Activated T-cell treated with anti-CD3 and anti-CD28 coated beads for 48 hours (primary cell): Measurements from ENCODE around the gene POLD2.

Source experiments
- DNase-seq: peaks from one replicate; pipeline ENCODE4 v3.0.0-alpha.2; 2020; ENCODE audit warnings: low read depth

The POLD2 gene

DNA sequence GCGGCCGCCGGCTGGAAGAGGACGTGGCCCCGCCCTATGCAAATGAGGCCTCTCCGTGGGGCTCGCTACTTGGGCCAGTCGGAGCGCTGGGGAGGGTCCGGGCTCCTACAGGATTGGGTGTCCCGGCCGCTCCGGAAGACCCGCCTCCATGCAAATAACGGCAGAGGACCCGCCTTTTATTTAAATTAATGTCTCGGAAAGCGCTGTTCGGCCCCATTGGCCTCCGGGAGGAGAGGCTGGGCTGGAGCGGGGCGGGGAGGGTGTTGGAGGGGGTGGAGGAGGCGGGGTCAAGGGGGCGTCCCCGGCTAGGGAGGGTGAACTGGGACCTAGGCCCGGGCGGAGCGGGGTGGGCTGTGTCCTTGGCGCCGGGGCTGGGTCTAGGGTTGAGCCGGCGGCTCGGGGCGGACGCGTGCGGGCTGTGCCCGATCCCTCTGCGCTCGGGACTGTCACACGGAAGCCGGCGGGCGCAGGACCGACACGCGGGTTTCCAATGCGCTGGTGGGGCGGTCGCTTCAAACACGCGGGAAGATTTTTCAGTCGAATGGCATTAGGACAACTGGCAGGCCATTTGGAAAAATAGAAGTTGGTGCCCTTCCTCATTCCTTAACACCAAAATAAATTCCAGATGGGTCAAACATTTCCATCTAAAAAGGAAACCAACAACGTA lies 40.7 kb downstream of the POLD2 start:
- peak; percentile 97 for DNase-seq

DNA sequence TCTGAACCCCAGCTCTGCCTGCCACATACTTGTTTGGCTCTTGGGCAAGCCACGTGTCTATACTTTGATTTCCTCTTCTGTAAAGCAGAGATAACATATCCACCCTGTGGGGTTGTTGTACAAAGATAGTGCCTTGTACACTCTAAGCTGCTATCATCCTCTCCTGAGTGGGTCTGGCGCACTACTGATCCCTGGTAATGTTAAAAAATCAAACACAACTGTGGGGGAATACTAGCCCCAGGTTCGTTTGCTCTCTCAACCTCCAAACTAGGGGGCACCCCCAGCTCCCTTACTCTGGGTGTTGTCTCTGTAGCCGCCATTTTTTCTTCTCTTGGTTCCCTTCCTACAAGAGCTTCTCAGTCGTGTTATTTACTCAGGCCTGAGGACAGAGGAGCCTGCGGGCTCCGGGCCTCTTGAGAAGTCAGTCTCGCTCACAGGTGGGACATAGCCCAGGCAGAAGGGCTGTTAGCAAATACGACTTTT lies 42.0 kb downstream of the POLD2 start:
- DNase-seq = no peak

DNA sequence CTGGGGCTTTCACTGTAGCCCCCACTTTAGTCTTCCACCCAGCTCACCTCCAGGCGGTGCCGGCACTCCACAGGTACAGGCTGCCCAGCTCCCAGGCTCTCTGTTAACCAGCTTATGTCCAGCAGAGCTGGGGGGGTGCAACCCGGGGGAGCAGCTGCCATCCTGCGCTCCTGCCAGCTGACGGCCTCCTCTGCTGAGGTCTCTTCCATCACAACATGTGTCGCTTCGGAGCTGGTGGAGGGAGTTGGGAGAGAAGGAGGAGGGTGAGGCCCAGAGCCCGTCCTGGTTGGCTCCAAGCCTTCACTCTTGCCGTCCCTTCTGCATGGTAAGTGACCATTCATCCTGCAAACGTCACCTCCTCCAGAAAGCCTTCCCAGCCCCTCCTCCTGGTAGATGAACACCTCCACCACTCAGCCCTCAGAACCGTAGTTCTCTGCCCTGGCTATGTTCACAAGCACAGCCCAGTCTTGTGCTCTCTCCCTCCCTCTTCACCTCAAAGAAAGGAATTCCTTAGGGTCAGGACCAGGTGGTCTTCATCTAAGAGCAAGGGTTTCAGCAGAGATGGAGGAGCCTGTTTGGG lies 42.6 kb downstream of the POLD2 start:
- DNase-seq = no peak

DNA sequence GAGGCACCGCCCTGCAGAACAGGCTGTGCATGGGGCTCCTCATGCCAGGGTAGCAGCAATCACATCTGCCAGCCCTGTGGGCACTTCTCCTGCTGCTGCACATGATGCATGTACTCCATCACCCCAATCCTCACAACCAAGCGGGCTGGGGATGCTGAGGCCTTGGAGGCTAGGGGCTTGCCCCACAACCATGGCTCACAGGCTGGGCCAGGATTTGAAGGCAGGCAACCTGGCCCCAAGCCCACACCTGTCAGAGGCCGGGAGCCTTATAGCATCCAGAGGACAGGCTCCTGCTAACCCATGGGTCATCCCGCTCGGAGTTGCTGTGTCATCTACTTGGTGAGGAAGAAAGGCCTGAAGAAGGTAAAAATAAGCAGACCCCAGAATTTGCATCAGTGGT lies 43.2 kb downstream of the POLD2 start:
- no peak for DNase-seq

DNA sequence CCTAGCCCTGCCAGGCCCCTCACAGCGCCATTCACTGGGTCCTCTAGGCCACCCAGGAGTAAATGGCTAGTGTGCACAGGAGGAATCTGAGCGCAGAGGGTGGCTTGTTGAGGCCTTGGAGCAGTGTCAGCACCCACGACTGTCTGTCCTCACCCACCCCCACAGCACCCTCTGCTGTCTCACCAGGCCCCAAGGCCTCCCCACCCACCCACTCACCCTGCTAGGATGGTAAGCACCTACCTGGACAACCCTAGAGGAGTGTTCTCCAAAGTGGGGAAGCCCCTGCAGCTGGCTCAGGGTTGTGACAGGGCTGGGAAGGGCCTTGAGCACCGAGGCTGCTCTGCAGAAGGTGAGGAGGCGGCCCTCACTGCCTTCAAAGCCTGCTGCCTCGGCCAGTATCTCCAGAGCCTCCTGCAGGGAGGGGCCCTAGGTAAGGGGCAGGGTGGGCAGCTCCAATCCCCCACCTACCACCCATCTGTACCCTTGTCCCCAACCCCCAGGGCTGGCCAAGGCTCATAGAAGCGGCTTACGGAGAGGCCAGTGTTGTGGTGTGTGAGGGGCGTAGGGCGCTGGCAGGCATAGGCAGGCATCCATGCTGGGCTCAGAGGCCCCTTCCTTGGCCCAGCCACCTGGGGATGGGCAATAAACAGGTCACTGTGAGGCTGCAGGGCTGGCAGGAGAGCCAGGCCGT lies 43.9 kb downstream of the POLD2 start:
- DNase-seq = no peak

DNA sequence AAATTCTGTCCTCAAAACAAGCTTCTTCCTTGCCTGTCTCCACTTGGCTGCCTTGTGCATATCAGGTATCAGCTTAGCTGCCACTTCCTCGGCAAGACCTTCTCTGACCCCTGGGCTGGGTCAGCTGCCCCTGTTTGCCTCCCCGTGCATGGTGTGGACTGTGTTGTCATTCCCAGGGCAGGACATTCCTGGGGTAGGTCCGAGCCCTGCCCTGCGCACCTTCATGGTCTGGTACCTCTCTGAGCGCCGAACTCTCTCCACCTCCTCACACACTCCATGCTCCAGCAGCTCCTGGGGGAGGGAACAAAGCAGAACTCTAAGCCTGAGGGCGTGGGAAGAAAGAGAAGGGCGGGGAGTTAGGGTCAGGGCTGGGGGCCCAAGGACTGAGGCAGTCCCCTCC lies 44.8 kb downstream of the POLD2 start:
- DNase-seq = no peak

DNA sequence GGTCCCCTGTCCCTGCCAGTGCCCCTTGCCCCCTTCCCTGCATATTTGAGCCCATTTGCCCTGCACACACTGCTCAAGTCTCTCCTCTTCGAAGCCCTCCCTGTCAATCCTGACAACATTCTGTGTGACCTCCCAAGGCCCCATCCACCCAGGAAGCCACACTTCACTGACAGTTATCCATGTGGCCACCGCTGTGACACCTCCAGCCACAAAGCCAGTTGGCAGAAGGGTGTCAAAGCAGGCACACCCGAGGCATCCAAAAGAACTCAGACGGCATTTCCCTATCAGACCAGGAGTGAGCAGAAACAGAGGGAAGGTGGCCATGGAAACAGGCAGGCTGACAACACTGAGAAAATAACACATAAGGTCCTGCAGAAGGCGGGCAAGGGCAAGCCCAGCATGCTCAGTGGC lies 45.7 kb downstream of the POLD2 start:
- DNase-seq = no peak

DNA sequence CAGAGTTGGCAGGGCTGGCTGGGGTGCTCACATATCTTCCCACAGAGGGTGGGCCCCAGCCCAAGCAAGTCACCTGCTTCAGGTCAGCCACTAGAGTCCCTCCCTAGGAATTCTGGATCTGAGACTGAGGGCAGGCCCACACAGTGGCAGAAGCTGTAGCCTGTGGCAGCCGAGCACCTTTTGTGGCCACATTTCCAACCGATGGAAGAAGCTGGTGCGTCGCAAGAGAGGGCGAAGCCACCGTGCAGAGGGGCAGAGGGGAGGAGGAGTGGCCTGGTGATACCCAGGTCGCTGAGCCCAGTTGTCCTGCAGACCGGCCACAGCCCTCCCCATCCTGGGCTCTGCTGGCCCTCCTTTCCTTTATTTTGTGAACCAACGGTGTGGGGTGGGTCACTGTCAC lies 46.3 kb downstream of the POLD2 start:
- no peak for DNase-seq

DNA sequence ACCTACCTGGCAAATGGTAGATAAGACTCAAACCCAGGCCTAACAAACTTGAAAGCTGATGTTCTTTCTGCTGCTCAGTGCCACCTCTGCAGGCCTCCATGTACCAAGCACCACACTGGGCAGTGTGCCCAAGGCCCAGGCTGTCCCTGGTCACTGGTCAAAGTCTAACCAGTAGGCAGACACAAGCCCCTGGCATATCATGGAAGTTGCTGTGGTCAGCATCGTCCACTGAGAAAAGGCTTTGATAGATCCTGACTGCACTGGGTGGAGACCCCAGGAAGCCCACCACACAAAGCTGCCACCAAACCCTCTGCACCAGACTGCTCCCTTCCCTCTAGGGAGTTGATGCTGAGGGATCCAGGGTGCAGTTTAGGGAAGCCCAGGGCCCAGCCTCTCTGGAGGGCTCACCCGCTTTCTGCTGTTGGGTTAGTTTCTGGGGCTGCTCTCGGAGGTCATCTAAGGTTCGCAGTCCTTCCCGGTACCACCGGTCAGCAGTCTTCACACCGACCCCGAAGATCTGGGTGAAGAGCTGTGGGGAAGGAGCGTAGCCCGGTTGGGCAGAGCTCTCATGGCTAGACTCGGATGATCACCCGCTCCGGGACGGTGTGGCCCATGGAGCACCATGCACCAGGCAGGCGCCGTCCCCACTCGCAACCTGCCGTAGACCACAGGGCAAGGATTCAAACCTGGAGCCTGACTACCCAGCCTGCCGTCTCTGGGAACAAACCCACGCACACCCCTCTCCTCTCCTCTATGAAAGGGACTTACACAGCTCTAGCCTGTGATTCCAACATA lies 47.0 kb downstream of the POLD2 start:
- DNase-seq = no peak

DNA sequence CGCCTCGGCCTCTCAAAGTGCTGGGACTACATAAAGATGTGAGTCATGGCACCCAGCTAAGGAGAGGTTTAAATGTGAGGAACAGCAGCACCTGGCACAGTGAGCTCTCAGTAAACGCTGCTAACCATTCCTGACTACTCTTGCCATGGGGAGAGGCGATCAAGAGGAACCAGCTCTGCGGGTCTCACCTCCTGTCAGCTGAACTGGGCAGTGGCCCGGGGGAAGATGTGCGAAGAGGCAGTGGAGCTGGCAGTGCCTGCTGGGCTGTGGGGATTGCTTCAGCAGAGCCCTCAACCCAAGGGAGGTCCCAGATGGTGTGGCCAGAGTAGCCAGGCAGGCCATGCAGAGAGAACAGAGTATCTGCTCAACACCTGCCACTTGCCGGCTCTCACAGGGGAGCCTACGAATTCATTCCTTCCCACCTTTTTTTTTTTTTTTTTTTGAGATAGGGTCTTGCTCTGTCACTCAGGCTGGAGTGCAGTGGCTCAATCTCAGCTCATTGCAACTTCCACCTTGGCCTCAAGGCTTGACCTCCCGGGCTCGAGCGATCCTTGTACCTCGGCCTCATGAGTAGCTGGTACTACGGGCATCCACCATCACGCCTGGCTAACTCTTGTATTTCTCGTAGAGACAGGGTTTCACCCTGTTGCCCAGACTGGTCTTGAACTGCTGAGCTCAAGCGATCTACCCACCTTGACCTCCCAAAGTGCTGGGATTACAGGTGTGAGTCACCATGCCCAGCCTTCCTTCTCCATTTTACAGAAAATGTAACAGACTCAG lies 47.9 kb downstream of the POLD2 start:
- DNase-seq = no peak

DNA sequence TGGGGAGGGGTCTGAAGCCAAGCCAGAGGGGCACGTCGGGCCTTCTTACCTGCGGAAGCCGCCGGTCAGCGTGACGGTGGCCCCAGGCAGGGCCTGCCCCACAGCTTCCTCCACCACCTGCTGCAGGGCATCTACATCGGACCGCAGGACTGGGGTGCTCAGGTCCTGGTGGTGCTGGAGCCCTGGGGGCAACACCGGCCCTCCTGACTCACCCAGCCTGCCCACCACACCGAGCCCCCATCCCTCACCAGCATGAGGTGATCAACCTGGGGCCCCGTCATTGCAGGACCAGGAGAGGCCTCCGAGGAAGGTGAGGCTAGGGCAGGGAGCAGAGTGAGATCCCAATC lies 49.0 kb downstream of the POLD2 start:
- no peak for DNase-seq

DNA sequence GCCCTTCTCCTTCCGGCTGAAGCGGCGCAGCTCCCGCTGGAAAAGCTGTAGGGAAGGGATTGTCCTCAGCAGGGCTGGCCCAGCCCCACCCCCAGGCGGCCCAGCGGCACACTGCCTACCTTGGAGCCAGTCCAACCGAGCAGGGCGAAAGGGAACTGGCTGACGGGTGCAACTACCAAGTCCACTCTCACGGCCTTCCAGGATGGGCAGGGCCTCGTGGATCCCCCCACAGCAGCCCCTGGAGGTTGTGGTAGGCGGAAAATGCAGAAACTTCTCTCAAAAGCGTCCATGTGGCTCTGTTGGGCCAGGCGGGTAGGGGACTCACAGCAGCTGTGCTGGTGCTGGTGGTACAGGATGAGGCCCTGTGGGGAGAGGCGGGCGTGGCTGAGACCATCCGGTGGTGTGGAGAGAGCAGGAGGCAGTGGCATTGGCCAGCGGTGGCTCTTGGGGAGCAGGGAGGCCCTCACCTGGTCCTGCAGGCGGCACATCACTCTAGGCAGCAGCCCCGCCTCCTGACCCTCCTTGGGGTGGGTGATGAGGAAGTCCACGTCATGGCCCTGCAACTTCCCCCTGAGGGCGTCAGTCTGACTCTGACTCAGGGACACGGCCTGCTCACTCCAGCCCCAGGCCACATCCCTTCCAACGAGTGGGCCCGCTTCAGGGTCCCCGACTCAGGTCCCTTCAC lies 49.5 kb downstream of the POLD2 start:
- peak; percentile 52 for DNase-seq

DNA sequence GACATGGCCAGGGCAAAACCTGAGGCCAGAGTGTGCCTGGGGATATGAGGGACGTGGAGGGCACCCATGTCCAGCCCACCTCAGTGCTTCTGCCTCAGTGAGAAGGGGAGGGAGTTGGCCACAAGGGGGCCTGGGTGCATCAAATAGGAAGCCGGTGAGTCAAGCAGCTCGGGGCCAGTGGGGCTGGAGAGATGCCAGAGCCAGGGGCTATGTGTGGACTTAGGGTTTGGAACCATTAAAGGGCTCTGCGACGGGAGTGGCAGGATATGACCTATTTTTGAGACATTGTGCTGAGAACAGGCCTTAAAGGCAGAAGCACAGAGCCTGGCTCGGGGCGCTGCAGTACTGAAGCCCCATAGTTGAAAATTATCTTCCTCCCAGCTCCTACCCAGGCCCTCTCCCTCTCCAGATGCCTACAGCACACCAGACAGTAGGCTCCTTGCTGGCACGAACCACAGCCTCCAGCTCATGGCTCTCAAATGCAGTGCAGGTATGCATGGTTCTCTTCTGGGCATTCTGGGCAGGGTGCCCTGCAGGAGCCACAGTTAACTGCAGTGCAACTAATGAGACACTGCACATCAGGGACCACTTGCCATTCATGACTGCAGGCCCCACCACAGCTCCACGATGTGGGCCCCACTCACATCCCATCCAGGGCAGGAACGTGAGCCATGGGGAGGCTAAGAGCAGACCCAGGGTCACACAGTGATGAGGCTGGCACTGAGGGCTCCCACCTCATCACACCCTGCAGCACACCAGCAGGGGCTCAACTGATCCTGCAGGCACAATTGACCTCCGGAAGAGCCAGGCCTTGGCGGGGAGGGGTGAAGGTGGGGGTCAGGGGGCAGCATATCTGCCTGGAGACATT lies 50.8 kb downstream of the POLD2 start:
- peak; percentile 34 for DNase-seq

DNA sequence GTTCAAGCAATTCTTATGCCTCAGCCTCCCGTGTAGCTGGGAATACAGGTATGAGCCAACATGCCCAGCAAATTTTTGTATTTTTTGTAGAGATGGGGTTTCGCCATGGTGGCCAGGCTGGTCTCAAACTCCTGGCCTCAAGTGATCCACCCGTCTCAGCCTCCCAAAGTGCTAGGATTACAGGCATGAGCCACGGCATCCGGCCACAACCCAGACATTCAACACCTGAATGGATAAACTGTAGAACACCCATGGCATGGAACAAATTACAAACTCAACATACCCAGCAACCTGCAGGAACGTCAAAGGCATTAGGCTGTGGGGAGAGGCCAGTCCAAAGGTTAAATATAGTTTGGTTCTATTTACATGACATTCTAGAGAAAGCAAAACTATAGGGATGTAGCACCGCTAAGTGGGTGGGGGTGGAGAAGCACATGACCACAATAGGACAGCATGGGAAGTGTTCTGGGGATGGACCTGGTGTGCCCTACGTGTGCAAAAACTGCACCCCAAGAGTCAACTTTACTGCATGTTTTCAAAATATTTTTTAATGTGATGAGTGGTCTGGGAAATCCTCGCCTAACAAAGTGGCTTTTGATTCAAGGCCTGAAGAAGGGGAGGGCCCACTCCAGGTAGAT lies 51.5 kb downstream of the POLD2 start:
- no peak for DNase-seq

DNA sequence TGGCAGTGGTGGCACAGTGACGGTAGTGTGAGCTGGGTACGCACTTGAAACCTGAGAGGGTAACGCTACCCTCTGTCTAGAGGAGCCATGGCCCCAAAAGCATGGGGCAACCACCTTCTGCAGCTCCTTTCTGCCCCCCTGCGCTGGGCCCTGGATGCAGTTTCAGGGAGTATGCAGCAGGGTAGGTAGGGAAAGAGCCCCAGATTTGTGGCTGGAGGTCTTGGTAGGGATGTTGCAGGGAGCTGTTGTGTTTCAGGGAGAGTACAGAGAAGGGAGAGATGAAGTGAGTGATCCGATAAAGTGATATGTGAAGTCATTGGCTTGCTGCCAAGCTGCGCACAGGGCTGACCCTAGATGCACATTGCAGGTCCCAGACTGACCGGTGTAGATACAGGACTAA lies 55.3 kb downstream of the POLD2 start:
- DNase-seq = no peak

DNA sequence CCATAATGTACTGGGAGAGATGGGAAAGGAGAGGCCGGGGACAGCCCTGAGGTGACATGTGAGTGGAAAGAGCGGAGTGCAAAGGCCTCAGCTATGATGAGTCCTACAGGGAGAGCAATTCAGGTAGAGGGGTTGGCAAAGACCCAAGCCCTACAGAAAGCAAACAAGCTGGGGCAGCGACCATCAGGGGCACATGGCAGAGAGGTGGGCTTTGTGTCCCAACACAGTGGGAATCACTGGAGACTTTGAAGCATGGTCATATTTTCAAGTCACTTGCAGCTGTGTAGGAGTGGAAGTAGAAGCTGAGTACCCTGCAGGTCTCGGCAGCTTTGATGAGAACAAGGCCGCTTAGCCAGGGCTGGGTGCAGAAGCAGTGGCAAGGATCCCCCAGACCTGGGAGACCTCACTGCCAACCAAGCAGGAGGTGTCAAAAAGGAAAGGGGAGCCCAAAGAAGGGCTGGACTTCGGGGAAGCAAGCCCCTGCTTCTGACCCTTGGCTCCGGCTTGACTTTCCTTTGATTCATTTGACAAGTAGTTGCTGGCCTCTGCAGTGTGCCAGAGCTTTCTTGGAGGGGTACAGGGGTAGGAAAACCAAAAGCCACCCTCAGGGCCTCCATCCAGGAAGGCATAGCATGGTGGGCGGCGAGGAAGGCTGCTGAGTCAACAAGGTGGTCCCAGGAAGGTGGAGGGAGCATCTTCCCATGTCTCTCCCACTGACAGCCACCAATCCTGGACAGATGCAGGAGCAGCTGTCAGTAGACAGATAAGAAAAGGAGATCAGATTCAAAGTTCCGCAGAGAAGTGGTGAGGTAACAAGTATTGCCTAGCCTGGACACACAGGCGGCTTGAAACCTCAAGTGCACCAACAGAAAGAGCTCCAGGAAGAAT lies 56.0 kb downstream of the POLD2 start:
- no peak for DNase-seq

DNA sequence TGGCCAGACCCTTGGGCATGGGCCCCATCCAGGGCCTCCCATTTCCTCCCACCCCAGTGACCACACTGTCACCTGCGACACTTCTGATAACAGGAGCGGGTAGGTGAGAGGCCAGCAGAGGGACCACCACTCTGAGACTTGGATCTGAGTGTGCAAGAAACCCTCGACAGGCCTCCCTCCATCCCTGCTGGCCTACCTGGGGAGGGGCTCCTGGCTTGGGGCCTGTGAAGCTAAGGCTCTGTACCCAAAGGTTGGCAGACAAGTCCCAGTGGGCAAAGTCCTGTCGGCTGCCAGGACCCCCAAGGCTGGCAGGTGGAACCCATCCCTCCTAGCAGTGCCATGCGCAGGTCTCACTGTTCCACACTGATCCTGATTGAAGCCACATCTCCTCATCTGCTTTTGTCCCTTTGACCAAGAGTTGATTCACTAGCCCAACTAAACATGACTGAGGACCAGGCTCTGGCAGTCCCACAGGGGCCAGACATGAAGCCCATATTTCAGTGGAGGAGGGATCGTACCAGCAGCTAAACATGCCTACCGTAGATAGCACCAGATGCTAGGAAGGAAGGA lies 56.8 kb downstream of the POLD2 start:
- no peak for DNase-seq

DNA sequence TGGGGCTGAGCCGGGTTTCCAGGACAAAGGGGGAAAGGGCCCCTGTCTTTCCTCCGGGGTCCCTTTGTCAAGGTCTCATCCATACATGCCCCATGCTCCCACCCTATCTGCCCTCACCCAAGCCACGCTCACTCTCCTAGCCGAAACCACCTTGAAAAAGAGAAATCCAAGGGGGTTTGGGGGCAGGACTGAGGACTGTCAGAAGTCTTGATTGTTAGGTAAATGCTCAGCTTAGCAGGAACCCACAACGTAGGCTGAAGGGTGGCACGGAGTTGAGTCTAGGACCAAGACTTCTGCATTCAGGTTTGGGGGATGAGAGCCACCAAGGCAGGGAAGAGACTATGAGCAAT lies 57.3 kb downstream of the POLD2 start:
- DNase-seq = no peak
